GM18526 (cell line): ENCODE results near the gene KLHDC4.

Experiments
- POLR2A ChIP-seq: IDR thresholded peaks from 3 replicates; pipeline ENCODE4 v1.6.1; 2011; ENCODE audit not compliant: insufficient read length; ENCODE audit errors: extremely low read depth

Gene KLHDC4

GRCh38 chr16:87729266-87729954, 36.4 kb downstream of the KLHDC4 start:
- no peak for TF ChIP-seq POLR2A

GRCh38 chr16:87728026-87728425, 37.8 kb downstream of the KLHDC4 start:
- no peak for TF ChIP-seq POLR2A

- TF ChIP-seq POLR2A = no peak
These were observed 38.4 kb downstream of the KLHDC4 start for GRCh38 chr16:87727346-87727745.

GRCh38 chr16:87725596-87726235, 40.1 kb downstream of the KLHDC4 start:
- no peak for TF ChIP-seq POLR2A

- TF ChIP-seq POLR2A = no peak
These were observed 41.1 kb downstream of the KLHDC4 start for GRCh38 chr16:87724490-87725291.

GRCh38 chr16:87723226-87723623, 42.6 kb downstream of the KLHDC4 start:
- no peak for TF ChIP-seq POLR2A

GRCh38 chr16:87722590-87723225, 43.1 kb downstream of the KLHDC4 start:
- TF ChIP-seq POLR2A = no peak

GRCh38 chr16:87721622-87722585, 43.9 kb downstream of the KLHDC4 start:
- TF ChIP-seq POLR2A = no peak

GRCh38 chr16:87720446-87720845, 45.3 kb downstream of the KLHDC4 start:
- TF ChIP-seq POLR2A = no peak

GRCh38 chr16:87715658-87716057, 50.1 kb downstream of the KLHDC4 start:
- no peak for TF ChIP-seq POLR2A

GRCh38 chr16:87715231-87715630, 50.6 kb downstream of the KLHDC4 start:
- no peak for TF ChIP-seq POLR2A

GRCh38 chr16:87713451-87714229, 52.1 kb downstream of the KLHDC4 start:
- TF ChIP-seq POLR2A = no peak

GRCh38 chr16:87712184-87712762, 53.5 kb downstream of the KLHDC4 start:
- TF ChIP-seq POLR2A = no peak

- no peak for TF ChIP-seq POLR2A
These were observed 54.9 kb downstream of the KLHDC4 start for GRCh38 chr16:87710887-87711286.

GRCh38 chr16:87709677-87710076, 56.1 kb downstream of the KLHDC4 start:
- no peak for TF ChIP-seq POLR2A
